Mesendoderm (in vitro differentiated cells): ENCODE data around the gene RBM19.

Experiments used
- DNase-seq: peaks from one replicate; pipeline ENCODE4 v3.0.0; 2013
- H2AK5ac ChIP-seq: 2 replicates; pipeline ENCODE4 v1.6.1; 2013; ENCODE audit warnings: low read length, inconsistent platforms
- H2BK120ac ChIP-seq: 2 replicates; pipeline ENCODE4 v1.6.1; 2013; ENCODE audit warnings: low read depth, mild to moderate bottlenecking, low read length, moderate library complexity, mixed read lengths
- H2BK15ac ChIP-seq: replicated peaks from 2 replicates; pipeline ENCODE4 v1.6.1; 2013; ENCODE audit warnings: low read depth, mild to moderate bottlenecking, moderate library complexity
- H2BK5ac ChIP-seq: 2 replicates; pipeline ENCODE4 v1.6.1; 2013; ENCODE audit warnings: low read length, inconsistent platforms
- H3K18ac ChIP-seq: 2 replicates; pipeline ENCODE4 v1.6.1; 2013; ENCODE audit warnings: mild to moderate bottlenecking, low read length, mixed read lengths
- H3K23ac ChIP-seq: one replicate; pipeline ENCODE4 v1.6.1; 2013; ENCODE audit warnings: low read length
- H3K27ac ChIP-seq: 2 replicates; pipeline ENCODE4 v1.5.1; 2013; ENCODE audit warnings: low read depth, mild to moderate bottlenecking, inconsistent platforms, low read length, moderate library complexity
- H3K27me3 ChIP-seq: 2 replicates; pipeline ENCODE4 v1.6.1; 2013; ENCODE audit warnings: low read length, control low read depth, mild to moderate bottlenecking, inconsistent platforms; ENCODE audit not compliant: insufficient read depth, poor library complexity
- H3K36me3 ChIP-seq: 2 replicates; pipeline ENCODE4 v1.6.1; 2013; ENCODE audit warnings: low read length, inconsistent platforms; ENCODE audit not compliant: control insufficient read depth, insufficient read depth
- H3K4ac ChIP-seq: one replicate; pipeline ENCODE4 v1.6.1; 2013; ENCODE audit warnings: low read depth, mild to moderate bottlenecking, low read length, moderate library complexity
- H3K4me1 ChIP-seq: 2 replicates; pipeline ENCODE4 v1.6.1; 2013; ENCODE audit warnings: low read depth, low read length, inconsistent platforms; ENCODE audit not compliant: control insufficient read depth
- H3K4me2 ChIP-seq: 2 replicates; pipeline ENCODE4 v1.6.1; 2013; ENCODE audit warnings: low read length
- H3K4me3 ChIP-seq: 2 replicates; pipeline ENCODE4 v1.5.1; 2013; ENCODE audit warnings: mild to moderate bottlenecking, low read length
- H3K56ac ChIP-seq: one replicate; pipeline ENCODE4 v1.6.1; 2013; ENCODE audit warnings: low read length
- H3K79me1 ChIP-seq: 2 replicates; pipeline ENCODE4 v1.6.1; 2013; ENCODE audit warnings: low read length, inconsistent platforms
- H3K79me2 ChIP-seq: 2 replicates; pipeline ENCODE4 v1.6.1; 2013; ENCODE audit warnings: mild to moderate bottlenecking, low read length; ENCODE audit not compliant: control insufficient read depth, insufficient read depth
- H3K9ac ChIP-seq: 2 replicates; pipeline ENCODE4 v1.6.1; 2013; ENCODE audit warnings: low read length, inconsistent platforms
- H4K5ac ChIP-seq: one replicate; pipeline ENCODE4 v1.6.1; 2013; ENCODE audit warnings: low read length
- H4K8ac ChIP-seq: one replicate; pipeline ENCODE4 v1.6.1; 2013; ENCODE audit warnings: low read depth, mild to moderate bottlenecking, control low read depth, low read length, moderate library complexity
- WGBS: extraction: QIAGEN DNeasy Blood & Tissue Kit; methylation state at CpG from one replicate; pipeline ENCODE4 v1.1.7; 2013; ENCODE audit warnings: low lambda C conversion rate, missing lambda C conversion rate; ENCODE audit not compliant: insufficient coverage; ENCODE audit errors: extremely low coverage; 5-methylcytosine and 5-hydroxymethylcytosine counted together

RBM19 gene

GRCh38 chr12:113844495-113845210, 121.5 kb downstream of the RBM19 start:
- no peak overlapping the region for H3K4me3 ChIP-seq
- H3K56ac ChIP-seq: no peak overlapping the region
- H2BK5ac ChIP-seq: no peak overlapping the region
- H4K5ac ChIP-seq: no peak overlapping the region
- H3K79me2 ChIP-seq: no peaks in the 10 kb centered on the region
- no peak overlapping the region for H3K9ac ChIP-seq
- no peaks in the 10 kb centered on the region for H3K27me3 ChIP-seq
- no peaks in the 10 kb centered on the region for H3K4me1 ChIP-seq
- H3K4ac ChIP-seq: no peak overlapping the region
- no peak overlapping the region for H3K27ac ChIP-seq
- H4K8ac ChIP-seq: no peak overlapping the region
- no peak overlapping the region for H2AK5ac ChIP-seq
- H3K23ac ChIP-seq: no peak overlapping the region
- H2BK120ac ChIP-seq: no peak overlapping the region
- H3K36me3 ChIP-seq: no peaks in the 10 kb centered on the region
- no peaks in the 10 kb centered on the region for H3K79me1 ChIP-seq
- no peak for DNase-seq
- WGBS: no CpG with 5 or more reads among the region's 31 CpGs
- no peak overlapping the region for H3K18ac ChIP-seq
- no peak overlapping the region for H2BK15ac ChIP-seq
- H3K4me2 ChIP-seq: no peak overlapping the region

DNA sequence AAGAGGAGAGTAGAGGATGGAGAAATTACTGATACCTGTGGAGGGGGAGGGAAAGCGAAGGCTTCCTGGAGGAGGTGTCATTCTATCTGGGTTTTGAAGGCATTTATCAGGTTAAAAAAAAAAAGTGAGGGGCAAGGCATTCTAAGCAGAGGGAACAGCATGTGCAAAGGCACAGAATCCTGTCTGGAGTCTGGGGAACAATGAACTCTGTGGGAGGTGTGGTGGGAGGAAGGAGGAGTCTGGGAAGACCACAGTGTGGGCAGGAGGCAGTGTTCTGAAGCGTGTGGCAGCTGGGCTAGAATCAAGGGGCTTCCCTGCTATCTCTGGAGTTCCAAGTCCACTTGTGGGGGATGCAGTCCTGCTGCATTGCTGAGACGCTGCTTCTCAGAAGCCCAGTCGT, 123.4 kb downstream of the RBM19 start:
- Histone ChIP-seq H3K4me3 (no peak overlapping the region), H3K56ac (no peak overlapping the region), H2BK120ac (no peak overlapping the region), H2BK15ac (no peak overlapping the region), H3K4me1 (no peaks in the 10 kb centered on the region), H2BK5ac (no peak overlapping the region), H3K36me3 (no peaks in the 10 kb centered on the region), H3K27ac (no peak overlapping the region), H4K5ac (no peak overlapping the region), H3K4ac (no peak overlapping the region), H4K8ac (no peak overlapping the region), H2AK5ac (no peak overlapping the region), H3K18ac (no peak overlapping the region), H3K79me1 (no peaks in the 10 kb centered on the region), H3K9ac (no peak overlapping the region), H3K79me2 (no peaks in the 10 kb centered on the region), H3K23ac (no peak overlapping the region), H3K27me3 (no peaks in the 10 kb centered on the region), H3K4me2 (no peak overlapping the region)
- no CpG with 5 or more reads among the region's 4 CpGs for WGBS
- DNase-seq: no peak

- H4K8ac ChIP-seq: no peak overlapping the region
- H3K4me1 ChIP-seq: no peaks in the 10 kb centered on the region
- H3K18ac ChIP-seq: no peak overlapping the region
- no peak overlapping the region for H4K5ac ChIP-seq
- no peak overlapping the region for H2BK15ac ChIP-seq
- no peaks in the 10 kb centered on the region for H3K79me1 ChIP-seq
- H3K4me2 ChIP-seq: no peak overlapping the region
- no peak overlapping the region for H2BK5ac ChIP-seq
- no peak overlapping the region for H3K9ac ChIP-seq
- H3K4me3 ChIP-seq: no peak overlapping the region
- H3K4ac ChIP-seq: no peak overlapping the region
- DNase-seq: no peak
- H3K79me2 ChIP-seq: no peaks in the 10 kb centered on the region
- no CpG with 5 or more reads among the region's 3 CpGs for WGBS
- no peaks in the 10 kb centered on the region for H3K36me3 ChIP-seq
- H3K56ac ChIP-seq: no peak overlapping the region
- no peaks in the 10 kb centered on the region for H3K27me3 ChIP-seq
- H3K27ac ChIP-seq: no peak overlapping the region
- no peak overlapping the region for H3K23ac ChIP-seq
- no peak overlapping the region for H2AK5ac ChIP-seq
- no peak overlapping the region for H2BK120ac ChIP-seq
Observed at GRCh38 chr12:113841786-113842185, 124.3 kb downstream of the RBM19 start.

GRCh38 chr12:113840401-113841042, 125.6 kb downstream of the RBM19 start:
- H3K27me3 ChIP-seq: no peaks in the 10 kb centered on the region
- H3K23ac ChIP-seq: no peak overlapping the region
- H2BK15ac ChIP-seq: no peak overlapping the region
- no peaks in the 10 kb centered on the region for H3K4me1 ChIP-seq
- H3K4me2 ChIP-seq: no peak overlapping the region
- H3K56ac ChIP-seq: no peak overlapping the region
- no peak overlapping the region for H3K27ac ChIP-seq
- H3K79me1 ChIP-seq: no peaks in the 10 kb centered on the region
- no peak overlapping the region for H3K18ac ChIP-seq
- H2BK5ac ChIP-seq: no peak overlapping the region
- H3K36me3 ChIP-seq: no peaks in the 10 kb centered on the region
- no peak overlapping the region for H4K5ac ChIP-seq
- H3K9ac ChIP-seq: no peak overlapping the region
- H4K8ac ChIP-seq: no peak overlapping the region
- no peak overlapping the region for H3K4ac ChIP-seq
- no peak for DNase-seq
- H3K4me3 ChIP-seq: no peak overlapping the region
- no peaks in the 10 kb centered on the region for H3K79me2 ChIP-seq
- no peak overlapping the region for H2AK5ac ChIP-seq
- H2BK120ac ChIP-seq: no peak overlapping the region
- no CpG with 5 or more reads among the region's 15 CpGs for WGBS

GRCh38 chr12:113838896-113839295, 127.2 kb downstream of the RBM19 start:
- Histone ChIP-seq H3K27ac (no peak overlapping the region), H3K4me3 (no peak overlapping the region), H3K4ac (no peak overlapping the region), H2BK15ac (no peak overlapping the region), H2BK5ac (no peak overlapping the region), H3K36me3 (no peaks in the 10 kb centered on the region), H3K27me3 (no peaks in the 10 kb centered on the region), H3K79me2 (no peaks in the 10 kb centered on the region), H3K18ac (no peak overlapping the region), H3K56ac (no peak overlapping the region), H2BK120ac (no peak overlapping the region), H3K4me2 (no peak overlapping the region), H3K9ac (no peak overlapping the region), H2AK5ac (no peak overlapping the region), H3K79me1 (no peaks in the 10 kb centered on the region), H4K8ac (no peak overlapping the region), H4K5ac (no peak overlapping the region), H3K23ac (no peak overlapping the region), H3K4me1 (no peaks in the 10 kb centered on the region)
- no CpG with 5 or more reads among the region's 7 CpGs for WGBS
- no peak for DNase-seq
